NCI-H1092 (cell line): ENCODE measurements around the gene JPT2.
A peak's percentile ranks its signal among the peaks of the same experiment; 100 is the strongest.

Experiments used
- DNase-seq: peaks from one replicate; lab custom pipeline; 2025; lab: John Stamatoyannopoulos, UW

JPT2 gene

DNA sequence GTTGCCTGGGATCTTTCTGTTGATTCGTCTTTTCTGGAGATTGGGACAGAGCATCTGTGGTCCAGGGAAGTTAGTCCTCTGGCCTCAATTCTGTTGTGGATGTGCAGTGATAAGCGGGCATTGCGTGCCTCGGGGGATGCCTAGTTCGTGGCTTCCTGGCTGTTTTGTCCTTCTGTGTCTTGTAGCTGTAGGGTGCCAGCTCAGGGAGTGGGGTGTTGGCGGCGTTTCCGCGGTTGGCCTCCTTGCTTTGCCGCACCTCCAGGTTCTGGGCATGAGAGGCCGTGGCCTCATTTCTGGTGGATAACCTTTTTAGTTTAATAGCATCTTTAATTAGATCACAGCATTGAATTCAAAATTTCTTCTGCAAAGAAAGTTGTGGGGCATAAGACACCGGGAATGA is 1.4 kb upstream of the JPT2 start:
- DNase-seq, result no peak

DNA sequence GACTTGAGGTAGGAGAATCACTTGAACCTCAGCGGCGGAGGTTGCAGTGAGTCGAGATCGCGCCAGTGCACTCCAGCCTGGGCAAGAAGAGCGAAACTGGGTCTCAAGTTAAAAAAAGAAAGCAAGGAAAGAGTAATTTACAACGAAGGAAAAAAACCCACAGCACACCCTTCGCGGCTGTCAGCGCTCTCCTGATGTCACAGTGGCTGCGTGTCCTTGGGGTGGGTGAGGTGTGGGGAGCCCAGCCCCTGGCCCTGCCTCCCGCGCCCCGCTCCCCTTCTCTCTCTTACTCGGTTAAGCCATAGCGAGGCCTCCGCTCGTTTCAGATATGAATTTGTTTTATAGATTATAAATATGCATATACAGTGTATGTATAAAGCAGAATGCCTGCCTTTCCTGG is 740 bp upstream of the JPT2 start:
- no peak for DNase-seq

DNA sequence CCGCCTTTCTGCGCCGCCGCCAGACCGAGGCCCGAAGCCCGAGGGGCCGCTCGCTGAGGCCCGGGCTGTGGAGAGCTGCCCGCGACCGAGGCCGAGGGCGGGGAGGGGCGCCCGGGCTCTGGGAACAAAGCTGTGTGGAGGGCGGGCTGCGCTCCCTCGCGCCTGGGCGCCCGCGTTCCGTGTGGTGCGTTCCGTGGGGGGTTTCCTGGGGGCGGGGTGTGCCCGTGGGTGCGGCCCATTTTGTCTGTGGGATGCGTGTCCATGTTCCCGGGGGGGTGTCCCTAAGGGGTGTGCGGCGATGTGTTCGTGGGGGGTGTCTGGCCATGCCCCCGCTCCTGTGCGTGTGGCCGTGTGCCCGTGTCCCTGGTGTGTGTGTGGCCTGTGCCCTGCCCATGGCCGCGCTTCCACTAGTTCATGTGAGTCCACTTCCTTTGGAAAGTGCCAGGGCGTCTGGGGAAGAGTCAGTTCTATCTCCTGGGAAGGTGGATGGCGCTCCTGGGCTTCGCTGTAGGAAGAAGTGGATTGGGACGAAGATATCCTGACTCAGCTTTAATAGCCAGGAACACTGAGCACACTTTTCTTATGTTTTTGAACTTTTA is 520 bp downstream of the JPT2 start:
- DNase-seq, result no peak

DNA sequence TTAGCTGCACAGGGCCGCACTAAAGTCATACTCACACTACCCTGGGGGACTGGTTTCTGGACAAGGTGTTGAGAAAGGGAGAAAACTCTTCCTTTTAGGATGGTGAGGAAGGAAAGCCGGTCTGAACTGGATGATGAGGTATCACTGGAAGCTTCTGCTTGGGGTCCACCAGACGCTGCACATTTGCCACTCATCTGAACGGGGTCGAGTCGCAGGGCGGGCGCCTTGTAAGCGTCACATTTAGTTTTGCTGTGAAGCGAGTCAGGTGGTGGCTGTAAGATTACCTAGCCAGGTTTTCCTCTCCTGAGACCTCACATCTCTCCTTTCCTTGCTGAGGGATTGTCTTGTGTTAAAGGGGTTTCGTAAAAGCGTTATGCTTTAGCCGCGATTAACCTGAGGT is 2.3 kb downstream of the JPT2 start:
- DNase-seq, result no peak

DNA sequence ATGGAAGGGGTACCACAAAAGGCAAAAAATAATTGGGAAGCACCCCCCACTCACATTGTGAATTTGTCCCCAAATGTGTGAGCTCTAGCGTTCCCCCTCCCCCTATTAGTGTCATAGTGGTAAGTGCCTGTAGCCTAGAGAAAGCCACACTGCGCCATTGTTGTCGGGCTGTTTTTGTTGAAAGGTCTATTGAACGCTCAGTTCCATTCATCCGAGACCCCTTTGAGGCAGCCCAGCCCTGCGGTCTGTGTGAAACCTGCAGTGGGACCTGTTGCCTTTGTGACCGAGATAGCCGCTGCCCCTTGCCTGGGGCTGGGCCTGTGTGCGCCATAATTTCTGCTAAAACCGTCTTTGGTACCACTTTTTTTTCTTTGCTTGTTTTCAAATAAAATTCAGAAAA is 3.0 kb downstream of the JPT2 start:
- no peak for DNase-seq

DNA sequence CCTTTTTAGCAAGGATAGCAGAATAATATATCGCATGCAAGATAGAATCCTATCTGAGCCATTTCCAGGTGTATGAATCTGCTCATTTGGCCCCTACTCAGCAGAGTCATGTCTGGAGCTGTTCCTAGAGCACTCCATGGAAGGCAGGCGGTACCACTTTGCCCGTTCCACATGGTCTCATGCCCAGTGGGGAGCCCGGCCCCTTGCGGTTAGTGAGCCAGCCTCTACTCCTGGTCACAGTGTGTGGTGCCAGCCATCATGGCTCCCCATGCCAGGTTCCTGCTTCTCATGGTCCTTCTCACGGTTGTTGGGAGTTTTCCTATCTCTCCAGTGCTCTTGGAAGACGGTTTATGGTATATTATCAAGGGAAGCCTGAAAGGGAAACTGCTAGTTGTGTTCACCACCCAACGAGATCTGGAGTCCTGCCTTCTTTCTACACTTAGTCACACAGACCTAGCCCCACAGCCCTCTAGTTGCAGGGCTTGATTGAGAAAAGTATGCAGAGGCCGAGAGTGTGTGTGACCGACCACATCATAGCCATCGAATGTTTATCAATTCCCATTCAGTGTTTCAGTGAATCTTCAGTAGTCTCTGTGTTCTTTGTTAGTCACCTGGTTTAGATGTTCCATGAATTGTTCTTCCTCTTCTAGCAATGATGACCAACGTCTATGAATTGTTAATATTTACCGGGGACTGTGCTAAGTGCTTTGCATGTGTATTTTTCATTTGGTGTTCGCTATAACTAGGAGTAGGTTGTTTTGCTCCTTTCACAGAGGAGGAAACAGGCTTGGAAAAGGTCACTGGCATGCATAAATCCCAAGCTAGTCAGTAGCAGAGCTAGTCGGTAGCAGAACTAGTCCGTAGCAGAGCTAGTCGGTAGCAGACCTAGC is 9.6 kb downstream of the JPT2 start:
- DNase-seq, result no peak

DNA sequence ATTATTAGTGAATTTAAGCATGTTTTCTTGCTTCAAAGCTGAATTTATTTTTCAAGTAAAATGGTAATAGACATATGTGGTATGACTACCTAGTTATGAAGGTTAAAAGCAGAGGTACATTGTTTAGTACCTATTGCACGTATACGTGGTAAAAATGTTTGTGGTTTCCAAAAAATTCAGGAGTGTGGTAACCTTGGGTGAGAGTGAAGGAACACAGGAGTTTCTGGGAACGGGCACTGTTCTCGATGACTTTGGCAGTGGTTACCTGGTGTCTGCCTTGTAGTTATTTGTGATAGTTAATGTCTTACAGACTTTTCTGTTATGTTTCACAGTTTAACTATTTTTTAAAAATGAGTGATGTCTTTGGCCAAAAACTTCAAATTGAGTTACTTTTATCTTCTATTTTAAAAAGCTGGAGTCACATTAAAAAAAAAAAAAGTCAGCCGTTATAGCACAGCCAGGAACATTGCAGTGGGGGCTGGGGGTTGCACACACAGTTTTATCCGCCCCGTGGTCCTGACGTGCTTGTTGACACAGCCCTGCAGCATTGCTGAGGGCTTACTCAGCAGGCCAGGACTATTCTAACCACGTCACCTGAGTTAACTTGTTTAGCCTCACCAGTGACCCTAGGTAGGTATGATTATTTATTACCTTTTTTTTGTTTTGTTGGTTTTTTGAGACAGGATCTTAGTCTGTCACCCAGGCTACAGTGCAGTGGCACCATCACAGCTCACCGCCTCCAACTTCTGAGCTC is 10.9 kb downstream of the JPT2 start:
- no peak for DNase-seq

DNA sequence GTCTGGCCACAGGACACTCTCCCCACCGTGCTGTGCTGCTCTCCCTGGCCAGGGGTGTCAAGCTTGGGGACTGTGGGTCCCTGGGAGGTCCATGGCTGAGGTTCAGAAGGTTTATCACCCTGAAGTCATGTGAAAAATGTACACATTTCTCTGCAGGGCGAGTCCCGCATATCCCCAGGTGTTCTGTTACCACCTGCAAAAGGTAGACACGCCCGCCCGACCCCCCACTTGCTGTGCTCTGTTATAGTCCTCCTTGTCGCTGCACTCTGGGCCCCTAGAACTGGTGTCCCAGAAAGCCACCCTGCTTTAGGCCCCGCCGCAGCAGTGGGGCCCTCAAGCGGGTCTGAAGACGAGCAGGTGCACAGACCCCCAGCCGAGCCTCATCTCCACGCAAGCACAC is 11.8 kb downstream of the JPT2 start:
- no peak for DNase-seq

DNA sequence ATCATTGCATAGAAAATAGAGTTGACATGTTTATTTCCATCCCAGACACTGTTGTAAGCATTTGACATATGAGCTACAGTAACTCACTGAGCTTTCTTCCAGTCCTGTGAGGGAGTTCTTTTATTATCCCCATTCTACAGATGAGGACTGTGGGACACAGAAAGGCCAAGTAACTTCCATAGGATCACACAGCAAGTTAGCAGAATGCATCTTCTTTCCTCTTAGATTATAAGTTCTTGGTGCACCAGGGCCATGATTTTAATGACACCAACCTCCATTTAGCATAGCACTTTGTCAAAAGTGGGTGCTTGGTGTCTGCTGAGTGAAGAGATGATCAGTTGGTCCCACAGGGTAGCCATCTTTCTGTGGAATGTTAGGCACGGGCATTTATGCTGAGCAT is 12.7 kb downstream of the JPT2 start:
- DNase-seq, result no peak

DNA sequence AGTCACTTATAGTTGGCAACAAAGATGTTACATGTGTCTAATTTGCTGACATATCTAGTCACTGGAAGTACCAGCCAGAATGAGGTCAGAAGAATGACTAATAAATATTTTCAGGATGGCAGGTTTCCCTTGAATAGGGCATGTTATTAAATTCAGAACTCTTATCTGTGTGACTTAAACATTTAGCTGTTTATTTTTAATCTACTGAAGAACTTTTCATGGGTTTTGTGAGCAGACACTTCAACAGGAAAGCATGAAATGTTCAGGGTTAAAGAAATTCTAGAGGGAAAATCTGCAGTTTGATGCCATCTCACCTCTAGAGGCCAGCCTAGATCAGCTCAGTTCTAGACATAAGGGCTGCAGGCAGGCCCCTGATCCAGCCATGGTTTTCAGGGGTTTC is 13.2 kb downstream of the JPT2 start:
- no peak for DNase-seq

DNA sequence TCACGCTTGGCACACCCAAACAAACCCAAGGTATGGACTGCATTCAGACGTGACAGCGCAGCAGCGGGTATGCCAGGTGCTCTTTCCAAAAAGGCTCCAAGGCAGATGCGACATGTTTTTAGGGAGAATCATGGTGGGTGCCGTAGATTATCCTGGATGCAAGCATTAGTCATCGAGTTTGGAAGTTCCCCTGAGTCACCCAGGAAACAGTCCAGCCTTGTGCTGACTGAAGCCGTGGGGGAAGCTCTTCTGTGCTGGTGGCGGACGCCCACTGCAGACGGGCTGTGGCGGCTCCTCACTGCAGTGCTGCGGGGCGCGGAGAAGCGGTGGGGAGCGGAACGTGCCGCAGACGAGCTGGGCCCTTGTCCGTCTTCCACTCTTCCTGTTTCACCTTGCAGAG is 13.9 kb downstream of the JPT2 start:
- DNase-seq, result no peak

DNA sequence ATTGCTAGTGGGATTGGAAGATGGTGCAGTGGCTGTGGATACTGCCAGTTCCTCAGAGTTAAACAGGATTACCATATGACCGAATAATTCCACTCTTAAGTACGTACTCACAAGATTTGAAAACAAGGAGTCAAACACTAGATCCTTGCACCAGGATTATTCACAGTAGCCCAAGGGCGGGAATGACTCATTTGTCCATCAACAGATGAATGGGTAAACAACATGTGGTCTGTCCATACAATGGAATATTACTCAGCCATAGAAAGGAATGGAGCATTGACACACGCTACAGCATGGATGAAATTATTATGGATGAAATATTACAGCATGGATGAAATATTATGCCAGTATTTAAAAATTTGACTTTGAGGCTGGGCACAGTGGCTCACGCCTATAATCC is 18.8 kb downstream of the JPT2 start:
- no peak for DNase-seq

DNA sequence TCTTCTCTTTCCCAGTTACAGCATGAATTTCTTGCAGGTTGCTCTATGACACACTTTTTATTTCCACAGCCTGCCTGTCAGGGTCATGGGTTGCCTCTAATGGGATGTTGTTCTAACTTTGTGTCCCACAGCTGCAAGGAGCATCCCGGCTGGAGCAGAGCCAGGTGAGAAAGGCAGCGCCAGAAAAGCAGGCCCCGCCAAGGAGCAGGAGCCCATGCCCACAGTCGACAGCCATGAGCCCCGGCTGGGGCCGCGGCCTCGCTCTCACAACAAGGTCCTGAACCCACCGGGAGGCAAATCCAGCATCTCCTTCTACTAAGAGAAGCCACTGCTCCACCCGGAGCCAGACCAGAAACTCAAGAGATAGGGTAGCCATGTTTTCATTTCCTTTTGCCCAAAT is 20.6 kb downstream of the JPT2 start:
- no peak for DNase-seq

DNA sequence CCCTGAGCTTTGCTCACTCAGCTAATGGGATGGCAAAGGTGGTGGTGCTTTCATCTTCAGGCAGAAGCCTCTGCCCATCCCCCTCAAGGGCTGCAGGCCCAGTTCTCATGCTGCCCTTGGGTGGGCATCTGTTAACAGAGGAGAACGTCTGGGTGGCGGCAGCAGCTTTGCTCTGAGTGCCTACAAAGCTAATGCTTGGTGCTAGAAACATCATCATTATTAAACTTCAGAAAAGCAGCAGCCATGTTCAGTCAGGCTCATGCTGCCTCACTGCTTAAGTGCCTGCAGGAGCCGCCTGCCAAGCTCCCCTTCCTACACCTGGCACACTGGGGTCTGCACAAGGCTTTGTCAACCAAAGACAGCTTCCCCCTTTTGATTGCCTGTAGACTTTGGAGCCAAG is 22.2 kb downstream of the JPT2 start:
- DNase-seq, result no peak

DNA sequence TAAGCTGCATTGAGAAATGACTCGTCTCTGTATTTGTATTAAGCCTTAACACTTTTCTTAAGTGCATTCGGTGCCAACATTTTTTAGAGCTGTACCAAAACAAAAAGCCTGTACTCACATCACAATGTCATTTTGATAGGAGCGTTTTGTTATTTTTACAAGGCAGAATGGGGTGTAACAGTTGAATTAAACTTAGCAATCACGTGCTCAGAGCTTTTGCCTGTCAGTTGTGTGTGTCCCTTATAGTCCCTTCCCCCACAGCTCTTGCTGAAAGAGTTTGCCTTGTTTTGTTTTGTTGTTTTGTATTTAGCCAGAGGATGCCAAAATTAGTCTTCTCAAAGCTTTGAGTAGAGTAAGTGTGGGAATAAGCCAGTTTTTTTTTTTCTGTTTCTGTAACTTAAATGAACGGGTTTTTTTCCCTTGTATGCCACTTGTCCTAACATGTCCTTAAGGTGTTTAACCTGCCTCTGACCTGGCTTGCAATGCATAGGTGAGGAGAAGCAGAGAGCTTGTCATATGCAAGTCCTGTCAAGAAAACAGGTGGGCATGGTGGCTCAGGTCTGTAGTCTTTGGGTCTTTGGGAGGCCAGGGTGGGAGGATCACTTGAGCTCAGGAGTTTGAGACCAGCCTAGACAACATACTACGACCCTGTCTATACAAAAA is 23.3 kb downstream of the JPT2 start:
- no peak for DNase-seq

DNA sequence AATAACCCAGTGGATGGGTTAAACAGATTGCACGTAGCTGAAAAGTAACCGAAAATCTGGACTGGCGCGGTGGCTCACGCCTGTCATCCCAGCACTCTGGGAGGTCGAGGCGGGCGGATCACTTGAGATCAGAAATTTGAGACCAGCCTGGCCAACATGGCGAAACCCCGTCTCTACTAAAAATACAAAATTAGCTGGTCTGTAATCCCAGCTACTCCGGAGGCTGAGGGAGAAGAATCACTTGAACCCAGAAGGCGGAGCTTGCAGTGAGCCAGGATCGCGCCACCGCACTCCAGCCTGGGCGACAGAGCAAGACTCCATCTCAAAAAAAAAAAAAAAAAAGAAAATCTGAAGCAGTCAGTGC is 27.2 kb downstream of the JPT2 start:
- peak; percentile 27 for DNase-seq

DNA sequence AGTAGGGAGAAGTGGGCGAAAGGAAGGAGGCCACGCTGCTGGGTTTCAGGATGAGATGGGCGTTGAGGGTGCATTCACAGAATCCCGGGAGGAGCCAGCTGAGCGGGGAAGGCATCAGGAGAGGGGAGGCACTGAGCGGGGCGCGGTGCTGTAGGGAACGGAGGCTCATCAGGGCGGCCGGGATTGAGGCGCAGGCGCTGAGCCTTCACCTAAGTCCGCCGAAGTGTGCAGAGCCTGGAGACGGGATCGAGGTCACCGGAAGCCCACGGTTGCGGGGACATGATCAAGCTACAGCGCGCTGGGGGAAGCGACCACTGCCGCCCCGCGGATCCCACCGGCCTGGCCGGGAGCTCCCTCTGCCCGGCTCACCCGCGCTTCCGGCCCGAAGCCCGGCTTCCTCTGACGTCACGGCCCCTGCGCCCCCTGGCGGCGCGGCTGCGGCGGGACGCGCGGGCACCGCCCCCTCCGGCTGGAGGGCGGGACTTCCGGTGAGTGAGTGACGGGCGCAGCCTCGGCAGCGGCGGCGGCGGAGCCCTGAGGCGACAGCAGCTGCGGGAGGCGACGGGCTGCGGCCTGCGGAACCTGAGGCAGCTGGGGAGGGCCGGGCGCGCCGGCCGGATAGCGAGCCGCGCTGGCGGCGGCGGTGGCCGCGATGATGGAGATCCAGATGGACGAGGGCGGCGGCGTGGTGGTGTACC is 27.8 kb downstream of the JPT2 start, which contains the start of gene MAPK8IP3:
MAPK8IP3 (plus strand) TSS at position 508 of the 698 bp plus-strand sequence; CDS start at position 653, 145 bp downstream.
- DNase-seq, result peak; percentile 87

DNA sequence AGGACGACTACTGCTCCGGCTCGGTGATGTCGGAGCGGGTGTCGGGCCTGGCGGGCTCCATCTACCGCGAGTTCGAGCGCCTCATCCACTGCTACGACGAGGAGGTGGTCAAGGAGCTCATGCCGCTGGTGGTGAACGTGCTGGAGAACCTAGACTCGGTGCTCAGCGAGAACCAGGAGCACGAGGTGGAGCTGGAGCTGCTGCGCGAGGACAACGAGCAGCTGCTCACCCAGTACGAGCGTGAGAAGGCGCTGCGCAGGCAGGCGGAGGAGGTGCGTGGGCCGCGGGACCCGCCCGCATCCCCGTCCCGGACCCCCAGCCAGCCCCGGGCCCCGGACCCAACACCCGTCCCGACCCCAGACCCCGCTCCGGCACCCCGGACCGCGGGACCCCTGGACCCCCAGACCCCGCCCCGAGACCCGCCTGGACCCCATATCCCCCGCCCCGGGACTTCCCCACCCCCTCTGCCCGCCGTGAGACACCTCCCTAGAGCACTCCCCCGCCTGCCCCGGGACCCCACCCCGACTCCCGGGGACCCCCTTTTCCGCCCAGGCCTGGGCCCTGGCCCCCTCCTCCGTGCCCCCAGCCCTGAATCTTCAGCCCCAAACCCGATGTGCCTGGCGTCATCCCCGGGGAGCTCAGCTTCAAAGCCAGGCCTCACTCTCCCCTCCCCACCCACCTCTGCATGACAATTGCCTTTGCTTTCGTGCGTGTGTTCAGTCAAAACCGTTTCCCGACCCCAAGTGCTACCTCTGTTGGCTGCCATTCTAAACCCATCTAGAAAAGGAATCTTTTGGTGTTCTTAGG is 28.5 kb downstream of the JPT2 start:
- no peak for DNase-seq

DNA sequence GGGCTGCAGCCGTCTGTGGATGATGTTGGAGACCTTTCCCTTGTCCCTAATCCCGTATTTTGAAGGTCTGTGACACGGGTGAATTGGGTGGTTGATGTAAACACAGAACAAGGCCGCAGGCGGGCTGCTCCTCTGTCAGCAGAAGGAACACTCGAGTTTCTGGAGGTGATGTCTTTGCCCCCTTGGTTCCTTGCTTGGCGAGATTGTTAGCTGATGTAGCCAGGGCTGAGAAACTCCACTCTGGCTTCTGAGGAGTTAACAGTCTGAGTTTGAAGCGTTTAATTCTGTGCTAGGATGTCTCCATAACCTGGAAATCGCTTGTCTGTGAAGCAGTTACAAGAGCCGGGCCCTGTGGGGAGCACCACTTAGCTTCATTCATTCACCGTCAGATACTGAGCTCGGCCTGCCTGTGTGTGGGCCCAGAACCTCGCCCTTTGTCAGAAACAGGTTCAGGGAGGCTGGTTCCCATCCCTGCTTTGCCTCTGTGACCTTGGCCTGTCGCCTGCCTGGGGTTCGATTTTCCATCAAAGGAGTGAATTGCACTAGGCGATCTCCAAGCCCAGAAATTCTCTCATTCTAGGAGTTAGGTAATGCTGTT is 29.2 kb downstream of the JPT2 start:
- no peak for DNase-seq

DNA sequence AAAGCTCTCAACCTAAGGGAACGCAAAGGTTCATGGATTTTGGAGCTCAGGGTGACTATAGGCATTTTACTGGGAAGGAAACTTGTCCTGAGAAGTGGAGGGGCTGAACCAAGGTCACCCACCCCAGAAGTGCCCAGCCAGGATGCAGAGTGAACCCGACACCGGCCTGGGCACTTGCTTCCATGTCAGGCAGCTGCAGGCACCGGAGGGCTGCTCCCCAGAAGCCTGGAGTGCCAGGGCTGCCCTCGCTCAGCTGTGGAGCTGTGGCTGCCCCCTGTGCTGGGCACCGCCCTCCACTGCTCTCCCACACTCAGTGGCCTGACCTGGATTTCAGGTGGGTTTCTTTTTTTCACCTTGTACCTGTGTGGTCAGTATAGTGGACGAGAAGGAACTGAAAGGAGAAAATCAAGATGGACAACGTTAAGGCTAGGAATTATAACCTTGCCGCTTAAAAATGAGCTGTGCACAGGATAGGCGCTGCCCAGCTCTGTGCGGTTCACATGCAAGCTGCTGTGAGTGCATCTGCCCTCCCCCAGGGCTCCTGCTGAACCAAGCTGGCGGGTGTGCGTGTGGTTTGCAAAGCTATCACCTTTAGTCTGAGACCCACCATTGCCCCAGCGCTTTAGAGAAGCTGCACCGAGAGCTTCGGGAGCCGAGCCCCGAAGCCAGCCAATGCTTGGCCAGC is 30.1 kb downstream of the JPT2 start:
- no peak for DNase-seq
